Thyroid gland (tissue), 4 donors: Measurements from ENCODE around the gene CNTN5.

Experiments
- CTCF ChIP-seq, 6 experiments: fragments of 200-600 bp in 3 of 6; fragments of 450-650 bp in 3 of 6; sonication (generic) in 3 of 6; IDR thresholded peaks; one replicate each; pipeline ENCODE4 v1.5.1; 2016 to 2019; ENCODE audit warnings: antibody characterized with exemption in 6 of 6, mild to moderate bottlenecking in 2 of 6, inconsistent platforms in 1 of 6, moderate library complexity in 1 of 6
- POLR2A ChIP-seq, 2 donors: fragments of 450-650 bp; IDR thresholded peaks; one replicate each; pipeline ENCODE4 v1.6.1; 2017; ENCODE audit warnings: antibody characterized with exemption in 2 of 2, mild to moderate bottlenecking in 2 of 2, moderate library complexity in 1 of 2

- no peak for TF ChIP-seq CTCF (IDR thresholded peaks at IDR 0.05)
- TF ChIP-seq POLR2A (IDR thresholded peaks at IDR 0.05), result no peak
Measured at GRCh38 chr11:99934008-99934407, 913.3 kb downstream of the CNTN5 start.
